H9 (cell line): ENCODE data around the gene MX2. TPM values are rescaled to one million over a fixed set of nuclear protein-coding genes. Genes with fewer than 3 reads are reported as not detected.

Source experiments
- DNase-seq: peaks from one replicate; pipeline ENCODE4 v3.0.0-alpha.2; 2017
- H2AFZ ChIP-seq: one replicate; pipeline ENCODE4 v1.6.1; 2013; ENCODE audit warnings: mild to moderate bottlenecking, low read length, control low read depth, moderate library complexity
- H2AK5ac ChIP-seq: 2 replicates; pipeline ENCODE4 v1.6.1; 2013; ENCODE audit warnings: low read length, control low read depth, mixed read lengths; ENCODE audit not compliant: insufficient read length
- H2BK120ac ChIP-seq: one replicate; pipeline ENCODE4 v1.6.1; 2013; ENCODE audit warnings: low read depth, mild to moderate bottlenecking, low read length, control low read depth, inconsistent platforms; ENCODE audit not compliant: poor library complexity, severe bottlenecking
- H2BK12ac ChIP-seq: 2 replicates; pipeline ENCODE4 v1.6.1; 2013; ENCODE audit warnings: low read length, control low read depth, mixed read lengths, low read depth; ENCODE audit not compliant: insufficient read length
- H2BK15ac ChIP-seq: 2 replicates; pipeline ENCODE4 v1.6.1; 2013; ENCODE audit warnings: low read depth, low read length, control low read depth
- H2BK20ac ChIP-seq: one replicate; pipeline ENCODE4 v1.6.1; 2013; ENCODE audit warnings: low read depth, mild to moderate bottlenecking, low read length, control low read depth, inconsistent platforms; ENCODE audit not compliant: poor library complexity, severe bottlenecking
- H2BK5ac ChIP-seq: 2 replicates; pipeline ENCODE4 v1.6.1; 2013; ENCODE audit warnings: low read length, control low read depth, mixed read lengths; ENCODE audit not compliant: insufficient read length
- H3K14ac ChIP-seq: 2 replicates; pipeline ENCODE4 v1.6.1; 2013; ENCODE audit warnings: low read length, control low read depth; ENCODE audit not compliant: insufficient read depth
- H3K18ac ChIP-seq: 2 replicates; pipeline ENCODE4 v1.6.1; 2013; ENCODE audit warnings: low read depth, mild to moderate bottlenecking, mixed read lengths, low read length, control low read depth; ENCODE audit not compliant: insufficient read length
- H3K23ac ChIP-seq: 2 replicates; pipeline ENCODE4 v1.6.1; 2013; ENCODE audit warnings: low read length, control low read depth, mixed read lengths, low read depth; ENCODE audit not compliant: insufficient read length
- H3K23me2 ChIP-seq: 2 replicates; pipeline ENCODE4 v1.6.1; 2013; ENCODE audit warnings: low read depth, mild to moderate bottlenecking, mixed read lengths, low read length, control low read depth; ENCODE audit not compliant: insufficient read length, poor library complexity, severe bottlenecking
- H3K27ac ChIP-seq: 2 replicates; pipeline ENCODE4 v1.5.1; 2013; ENCODE audit warnings: low read length, control low read depth, mixed read lengths, low read depth; ENCODE audit not compliant: insufficient read length
- H3K27me3 ChIP-seq: 2 replicates; pipeline ENCODE4 v1.6.1; 2013; ENCODE audit warnings: low read length, control low read depth, inconsistent platforms; ENCODE audit not compliant: insufficient read depth
- H3K4ac ChIP-seq: 2 replicates; pipeline ENCODE4 v1.6.1; 2013; ENCODE audit warnings: low read depth, mild to moderate bottlenecking, control low read depth, inconsistent platforms, low read length, moderate library complexity
- H3K4me1 ChIP-seq: 2 replicates; pipeline ENCODE4 v1.6.1; 2013; ENCODE audit warnings: low read length, control low read depth, inconsistent platforms; ENCODE audit not compliant: insufficient read depth
- H3K4me2 ChIP-seq: 2 replicates; pipeline ENCODE4 v1.6.1; 2013; ENCODE audit warnings: low read length, control low read depth, mixed read lengths; ENCODE audit not compliant: insufficient read length, insufficient read depth
- H3K56ac ChIP-seq: 2 replicates; pipeline ENCODE4 v1.6.1; 2013; ENCODE audit warnings: low read depth, mild to moderate bottlenecking, mixed read lengths, low read length, control low read depth; ENCODE audit not compliant: insufficient read length
- H3K79me1 ChIP-seq: 2 replicates; pipeline ENCODE4 v1.6.1; 2013; ENCODE audit warnings: low read depth, mild to moderate bottlenecking, moderate library complexity, low read length, control low read depth, inconsistent platforms; ENCODE audit not compliant: insufficient read depth, poor library complexity, severe bottlenecking
- H3K79me2 ChIP-seq: 2 replicates; pipeline ENCODE4 v1.6.1; 2013; ENCODE audit warnings: low read length, control low read depth, inconsistent platforms; ENCODE audit not compliant: insufficient read depth
- H3K9ac ChIP-seq: 2 replicates; pipeline ENCODE4 v1.6.1; 2013; ENCODE audit warnings: low read length, control low read depth, mixed read lengths; ENCODE audit not compliant: insufficient read length; ENCODE audit errors: extremely low read depth
- H3K9me3 ChIP-seq: one replicate; pipeline ENCODE4 v1.6.1; 2013; ENCODE audit warnings: low read depth, low read length, inconsistent platforms; ENCODE audit not compliant: control insufficient read depth
- H3T11ph ChIP-seq: one replicate; pipeline ENCODE4 v1.6.1; 2013; ENCODE audit warnings: mild to moderate bottlenecking, low read length, control low read depth, inconsistent platforms
- H4K20me1 ChIP-seq: one replicate; pipeline ENCODE4 v1.6.1; 2013; ENCODE audit not compliant: control insufficient read depth, insufficient read length, insufficient read depth
- H4K5ac ChIP-seq: 2 replicates; pipeline ENCODE4 v1.6.1; 2013; ENCODE audit warnings: low read depth, mild to moderate bottlenecking, mixed read lengths, low read length, control low read depth; ENCODE audit not compliant: insufficient read length
- H4K8ac ChIP-seq: replicated peaks from 2 replicates; pipeline ENCODE4 v1.6.1; 2013; ENCODE audit warnings: low read length, control low read depth, mixed read lengths, low read depth; ENCODE audit not compliant: insufficient read length
- H4K91ac ChIP-seq: 2 replicates; pipeline ENCODE4 v1.6.1; 2013; ENCODE audit warnings: low read depth, mild to moderate bottlenecking, moderate library complexity, mixed read lengths, low read length, control low read depth; ENCODE audit not compliant: insufficient read length
- H3K27ac Mint-ChIP-seq, 3 experiments: 2 replicates in 2 of 3; 3 replicates in 1 of 3; pipeline ENCODE4 v1.8.0; 2020 to 2021; ENCODE audit warnings: mixed read lengths in 3 of 3, mild to moderate bottlenecking in 1 of 3, moderate library complexity in 1 of 3
- H3K27me3 Mint-ChIP-seq: 2 replicates; pipeline ENCODE4 v1.8.0; 2021; ENCODE audit warnings: low read depth, mild to moderate bottlenecking, moderate library complexity, mixed read lengths
- H3K36me3 Mint-ChIP-seq, 3 experiments: 2 replicates in 2 of 3; 3 replicates in 1 of 3; pipeline ENCODE4 v1.8.0; 2020 to 2021; ENCODE audit warnings: low read depth in 3 of 3, mixed read lengths in 3 of 3; ENCODE audit not compliant: insufficient read depth in 1 of 3
- H3K4me1 Mint-ChIP-seq, 2 experiments: 2 replicates each; pipeline ENCODE4 v1.8.0; 2020; ENCODE audit warnings: mixed read lengths in 2 of 2
- H3K4me3 Mint-ChIP-seq, 2 experiments: 2 replicates in 1 of 2; 3 replicates in 1 of 2; pipeline ENCODE4 v1.8.0; 2020 to 2021; ENCODE audit warnings: mild to moderate bottlenecking in 2 of 2, mixed read lengths in 2 of 2, moderate library complexity in 1 of 2
- H3K9me3 Mint-ChIP-seq, 2 experiments: 2 replicates in 1 of 2; 3 replicates in 1 of 2; pipeline ENCODE4 v1.8.0; 2020; ENCODE audit warnings: mild to moderate bottlenecking in 2 of 2, mixed read lengths in 2 of 2, moderate library complexity in 1 of 2
- CTCF ChIP-seq: fragments of 200-600 bp; sonication (generic); conservative IDR thresholded peaks from 3 replicates; pipeline ENCODE4 v1.8.0; 2021; ENCODE audit warnings: antibody characterized with exemption, mild to moderate bottlenecking
- WGBS: extraction: QIAGEN DNeasy Blood & Tissue Kit; methylation state at CpG from one replicate; pipeline ENCODE4 v1.1.7; 2013; ENCODE audit warnings: missing lambda C conversion rate, low lambda C conversion rate, mixed read lengths; ENCODE audit not compliant: insufficient read length; ENCODE audit errors: extremely low coverage; 5-methylcytosine and 5-hydroxymethylcytosine counted together
- total RNA-seq: library from RNA; stranded (reverse); gene quantifications from 2 replicates; pipeline ENCODE4 v1.2.1, GENCODE V29; 2021

Gene MX2
- total RNA-seq, 1 experiment from 2014 or later: 1.8 TPM

GRCh38 chr21:41370840-41371684 lies 9.2 kb downstream of the MX2 start:
- Histone ChIP-seq H3K56ac (no peak overlapping the region), H2AFZ (no peak overlapping the region), H3K79me1 (no peaks in the 10 kb centered on the region), H3T11ph (no peak overlapping the region), H2BK15ac (no peak overlapping the region), H3K9ac (no peak overlapping the region), H3K4ac (no peak overlapping the region), H3K14ac (no peak overlapping the region), H2BK5ac (no peak overlapping the region), H4K5ac (no peak overlapping the region), H2BK120ac (no peak overlapping the region), H3K27ac (no peak overlapping the region), H3K23me2 (peaks cover 8% of the 10 kb centered on the region), H4K8ac (no peak overlapping the region), H2BK12ac (no peak overlapping the region), H3K79me2 (no peaks in the 10 kb centered on the region), H4K20me1 (no peaks in the 10 kb centered on the region), H3K4me1 (no peaks in the 10 kb centered on the region; the same call in 1 of the 2 replicates), H2BK20ac (no peak overlapping the region), H3K27me3 (no peaks in the 10 kb centered on the region; the same call in 1 of the 2 replicates), H3K18ac (no peak overlapping the region), H4K91ac (no peak overlapping the region), H3K9me3 (no peaks in the 10 kb centered on the region), H2AK5ac (no peak overlapping the region), H3K4me2 (no peak overlapping the region), H3K23ac (no peak overlapping the region)
- H3K36me3 Mint-ChIP-seq: no peaks in the 10 kb centered on the region
- peaks cover 7 to 28% of the 10 kb centered on the region in 2 experiments for H3K4me1 Mint-ChIP-seq
- DNase-seq: no peak
- H3K27ac Mint-ChIP-seq: no peak overlapping the region; a peak in 1 of 7 replicates
- peak overlapping the region in 1 of 2 experiments; percentile 24; a peak in 1 of 5 replicates for H3K4me3 Mint-ChIP-seq
- 100% methylated on average over 2 of the region's 12 CpGs for WGBS
- TF ChIP-seq CTCF: no peak
- no peaks in the 10 kb centered on the region; a peak in 1 of 5 replicates for H3K9me3 Mint-ChIP-seq
- peaks cover 13% of the 10 kb centered on the region for H3K27me3 Mint-ChIP-seq
